Stimulated activated naive CD8-positive, alpha-beta T cell treated with anti-CD3 and anti-CD28 coated beads, Interleukin-15, Interleukin-2, amounts not matched to agents 100 ng/mL and 50 ng/mL, for 24 hours (primary cell): ENCODE measurements around the gene ATP8B4.
"Not testable (repeated sequence)": the region's sequence is repeated elsewhere in the genome, so short reads cannot be mapped to it uniquely, and the experiment has no call there.

Experiments
- H3K27ac Mint-ChIP-seq: one replicate; pipeline ENCODE4 v1.8.0; 2021; ENCODE audit warnings: mild to moderate bottlenecking, mixed read lengths
- H3K27me3 Mint-ChIP-seq: one replicate; pipeline ENCODE4 v1.8.0; 2021; ENCODE audit warnings: mixed read lengths
- H3K36me3 Mint-ChIP-seq: one replicate; pipeline ENCODE4 v1.8.0; 2021; ENCODE audit warnings: low read depth, mixed read lengths
- H3K4me1 Mint-ChIP-seq: one replicate; pipeline ENCODE4 v1.8.0; 2021; ENCODE audit warnings: low read depth, mixed read lengths
- H3K4me3 Mint-ChIP-seq: one replicate; pipeline ENCODE4 v1.8.0; 2021; ENCODE audit warnings: mild to moderate bottlenecking, mixed read lengths
- H3K9me3 Mint-ChIP-seq: one replicate; pipeline ENCODE4 v1.8.0; 2021; ENCODE audit warnings: mixed read lengths

ATP8B4 gene

GRCh38 chr15:49977306-49977705 is 141.7 kb downstream of the ATP8B4 start:
- Mint-ChIP-seq H3K4me1 (no peaks in the 10 kb centered on the region), H3K9me3 (no peaks in the 10 kb centered on the region), H3K27ac (no peak overlapping the region), H3K4me3 (no peak overlapping the region), H3K36me3 (no peaks in the 10 kb centered on the region), H3K27me3 (peaks cover 3% of the 10 kb centered on the region)

GRCh38 chr15:49964551-49964950 is 154.5 kb downstream of the ATP8B4 start:
- no peak overlapping the region for H3K27ac Mint-ChIP-seq
- H3K27me3 Mint-ChIP-seq, result peaks cover 3% of the 10 kb centered on the region
- peaks cover 9% of the 10 kb centered on the region for H3K9me3 Mint-ChIP-seq
- H3K36me3 Mint-ChIP-seq, result no peaks in the 10 kb centered on the region
- no peak overlapping the region for H3K4me3 Mint-ChIP-seq
- no peaks in the 10 kb centered on the region for H3K4me1 Mint-ChIP-seq

- H3K36me3 Mint-ChIP-seq, result no peaks in the 10 kb centered on the region
- H3K27ac Mint-ChIP-seq, result no peak overlapping the region
- no peak overlapping the region for H3K4me3 Mint-ChIP-seq
- H3K4me1 Mint-ChIP-seq, result no peaks in the 10 kb centered on the region
- peaks cover 3% of the 10 kb centered on the region for H3K27me3 Mint-ChIP-seq
- H3K9me3 Mint-ChIP-seq, result peaks cover 8% of the 10 kb centered on the region
Observed at GRCh38 chr15:49964061-49964460, 155.0 kb downstream of the ATP8B4 start.

- not testable (repeated sequence) for H3K36me3 Mint-ChIP-seq, H3K27me3 Mint-ChIP-seq, H3K27ac Mint-ChIP-seq, H3K9me3 Mint-ChIP-seq, H3K4me1 Mint-ChIP-seq, H3K4me3 Mint-ChIP-seq
Observed at GRCh38 chr15:49963033-49963772, 155.8 kb downstream of the ATP8B4 start.

GRCh38 chr15:49962044-49962602 is 156.9 kb downstream of the ATP8B4 start:
- H3K27me3 Mint-ChIP-seq, result no peaks in the 10 kb centered on the region
- no peak overlapping the region for H3K4me3 Mint-ChIP-seq
- H3K4me1 Mint-ChIP-seq, result no peaks in the 10 kb centered on the region
- H3K36me3 Mint-ChIP-seq, result no peaks in the 10 kb centered on the region
- H3K27ac Mint-ChIP-seq, result no peak overlapping the region
- peaks cover 5% of the 10 kb centered on the region for H3K9me3 Mint-ChIP-seq

- peaks cover 9% of the 10 kb centered on the region for H3K27me3 Mint-ChIP-seq
- no peak overlapping the region for H3K4me3 Mint-ChIP-seq
- no peaks in the 10 kb centered on the region for H3K4me1 Mint-ChIP-seq
- H3K9me3 Mint-ChIP-seq, result peaks cover 18% of the 10 kb centered on the region
- H3K27ac Mint-ChIP-seq, result no peak overlapping the region
- H3K36me3 Mint-ChIP-seq, result peaks cover 4% of the 10 kb centered on the region
Observed at GRCh38 chr15:49953421-49953820, 165.6 kb downstream of the ATP8B4 start.

- Mint-ChIP-seq H3K27ac (no peak overlapping the region), H3K27me3 (peaks cover 5% of the 10 kb centered on the region)
Observed at GRCh38 chr15:49946681-49947080, 172.4 kb downstream of the ATP8B4 start.

GRCh38 chr15:49934487-49934886 is 184.5 kb downstream of the ATP8B4 start:
- Mint-ChIP-seq H3K36me3 (no peaks in the 10 kb centered on the region), H3K9me3 (no peaks in the 10 kb centered on the region), H3K27ac (no peak overlapping the region), H3K27me3 (no peaks in the 10 kb centered on the region), H3K4me1 (no peaks in the 10 kb centered on the region), H3K4me3 (no peak overlapping the region)

More at GRCh38 chr15:49946681-49947080, 172.4 kb downstream of the ATP8B4 start:
- no peak overlapping the region for H3K4me3 Mint-ChIP-seq
- no peaks in the 10 kb centered on the region for H3K4me1 Mint-ChIP-seq
- H3K36me3 Mint-ChIP-seq, result no peaks in the 10 kb centered on the region
- peaks cover 40% of the 10 kb centered on the region for H3K9me3 Mint-ChIP-seq

- Mint-ChIP-seq H3K27me3 (peaks cover 6% of the 10 kb centered on the region), H3K4me1 (no peaks in the 10 kb centered on the region), H3K36me3 (no peaks in the 10 kb centered on the region), H3K4me3 (no peak overlapping the region), H3K9me3 (no peaks in the 10 kb centered on the region), H3K27ac (no peak overlapping the region)
Observed at GRCh38 chr15:49927189-49927861, 191.7 kb downstream of the ATP8B4 start.

GRCh38 chr15:49926740-49927139 is 192.3 kb downstream of the ATP8B4 start:
- H3K4me3 Mint-ChIP-seq, result no peak overlapping the region
- H3K27ac Mint-ChIP-seq, result no peak overlapping the region
- no peaks in the 10 kb centered on the region for H3K36me3 Mint-ChIP-seq
- H3K4me1 Mint-ChIP-seq, result no peaks in the 10 kb centered on the region
- H3K27me3 Mint-ChIP-seq, result peaks cover 6% of the 10 kb centered on the region
- no peaks in the 10 kb centered on the region for H3K9me3 Mint-ChIP-seq

- Mint-ChIP-seq H3K27ac (no peak overlapping the region), H3K9me3 (no peaks in the 10 kb centered on the region), H3K4me3 (no peak overlapping the region), H3K36me3 (no peaks in the 10 kb centered on the region), H3K27me3 (peaks cover 8% of the 10 kb centered on the region), H3K4me1 (no peaks in the 10 kb centered on the region)
Observed at GRCh38 chr15:49923671-49924070, 195.4 kb downstream of the ATP8B4 start.

GRCh38 chr15:49919034-49919433 is 200.0 kb downstream of the ATP8B4 start:
- H3K27me3 Mint-ChIP-seq, result peaks cover 3% of the 10 kb centered on the region
- H3K36me3 Mint-ChIP-seq, result no peaks in the 10 kb centered on the region
- no peak overlapping the region for H3K4me3 Mint-ChIP-seq
- H3K9me3 Mint-ChIP-seq, result no peaks in the 10 kb centered on the region
- no peaks in the 10 kb centered on the region for H3K4me1 Mint-ChIP-seq
- H3K27ac Mint-ChIP-seq, result no peak overlapping the region

GRCh38 chr15:49918121-49918520 is 200.9 kb downstream of the ATP8B4 start:
- Mint-ChIP-seq H3K27me3 (peaks cover 3% of the 10 kb centered on the region), H3K9me3 (no peaks in the 10 kb centered on the region), H3K4me3 (no peak overlapping the region), H3K36me3 (no peaks in the 10 kb centered on the region), H3K4me1 (no peaks in the 10 kb centered on the region), H3K27ac (no peak overlapping the region)

- H3K4me1 Mint-ChIP-seq, result no peaks in the 10 kb centered on the region
- H3K27me3 Mint-ChIP-seq, result peaks cover 3% of the 10 kb centered on the region
- H3K9me3 Mint-ChIP-seq, result no peaks in the 10 kb centered on the region
- no peak overlapping the region for H3K27ac Mint-ChIP-seq
- H3K4me3 Mint-ChIP-seq, result no peak overlapping the region
- no peaks in the 10 kb centered on the region for H3K36me3 Mint-ChIP-seq
Observed at GRCh38 chr15:49916998-49917397, 202.0 kb downstream of the ATP8B4 start.

- H3K36me3 Mint-ChIP-seq, result no peaks in the 10 kb centered on the region
Observed at GRCh38 chr15:49915822-49916221, 203.2 kb downstream of the ATP8B4 start.

More at GRCh38 chr15:49915822-49916221, 203.2 kb downstream of the ATP8B4 start:
- Mint-ChIP-seq H3K9me3 (no peaks in the 10 kb centered on the region), H3K27me3 (peaks cover 3% of the 10 kb centered on the region), H3K4me1 (no peaks in the 10 kb centered on the region), H3K4me3 (no peak overlapping the region), H3K27ac (no peak overlapping the region)
